H9 (cell line): ENCODE data around the gene ADAMTS2. TPM values are rescaled to one million over a fixed set of nuclear protein-coding genes. Genes with fewer than 3 reads are reported as not detected.

Source experiments
- DNase-seq: peaks from one replicate; pipeline ENCODE4 v3.0.0-alpha.2; 2017
- H2AFZ ChIP-seq: one replicate; pipeline ENCODE4 v1.6.1; 2013; ENCODE audit warnings: mild to moderate bottlenecking, low read length, control low read depth, moderate library complexity
- H2AK5ac ChIP-seq: 2 replicates; pipeline ENCODE4 v1.6.1; 2013; ENCODE audit warnings: low read length, control low read depth, mixed read lengths; ENCODE audit not compliant: insufficient read length
- H2BK120ac ChIP-seq: one replicate; pipeline ENCODE4 v1.6.1; 2013; ENCODE audit warnings: low read depth, mild to moderate bottlenecking, low read length, control low read depth, inconsistent platforms; ENCODE audit not compliant: poor library complexity, severe bottlenecking
- H2BK12ac ChIP-seq: 2 replicates; pipeline ENCODE4 v1.6.1; 2013; ENCODE audit warnings: low read length, control low read depth, mixed read lengths, low read depth; ENCODE audit not compliant: insufficient read length
- H2BK15ac ChIP-seq: 2 replicates; pipeline ENCODE4 v1.6.1; 2013; ENCODE audit warnings: low read depth, low read length, control low read depth
- H2BK20ac ChIP-seq: one replicate; pipeline ENCODE4 v1.6.1; 2013; ENCODE audit warnings: low read depth, mild to moderate bottlenecking, low read length, control low read depth, inconsistent platforms; ENCODE audit not compliant: poor library complexity, severe bottlenecking
- H2BK5ac ChIP-seq: 2 replicates; pipeline ENCODE4 v1.6.1; 2013; ENCODE audit warnings: low read length, control low read depth, mixed read lengths; ENCODE audit not compliant: insufficient read length
- H3K14ac ChIP-seq: 2 replicates; pipeline ENCODE4 v1.6.1; 2013; ENCODE audit warnings: low read length, control low read depth; ENCODE audit not compliant: insufficient read depth
- H3K18ac ChIP-seq: 2 replicates; pipeline ENCODE4 v1.6.1; 2013; ENCODE audit warnings: low read depth, mild to moderate bottlenecking, mixed read lengths, low read length, control low read depth; ENCODE audit not compliant: insufficient read length
- H3K23ac ChIP-seq: 2 replicates; pipeline ENCODE4 v1.6.1; 2013; ENCODE audit warnings: low read length, control low read depth, mixed read lengths, low read depth; ENCODE audit not compliant: insufficient read length
- H3K23me2 ChIP-seq: 2 replicates; pipeline ENCODE4 v1.6.1; 2013; ENCODE audit warnings: low read depth, mild to moderate bottlenecking, mixed read lengths, low read length, control low read depth; ENCODE audit not compliant: insufficient read length, poor library complexity, severe bottlenecking
- H3K27ac ChIP-seq: 2 replicates; pipeline ENCODE4 v1.5.1; 2013; ENCODE audit warnings: low read length, control low read depth, mixed read lengths, low read depth; ENCODE audit not compliant: insufficient read length
- H3K27me3 ChIP-seq: 2 replicates; pipeline ENCODE4 v1.6.1; 2013; ENCODE audit warnings: low read length, control low read depth, inconsistent platforms; ENCODE audit not compliant: insufficient read depth
- H3K4ac ChIP-seq: 2 replicates; pipeline ENCODE4 v1.6.1; 2013; ENCODE audit warnings: low read depth, mild to moderate bottlenecking, control low read depth, inconsistent platforms, low read length, moderate library complexity
- H3K4me1 ChIP-seq: 2 replicates; pipeline ENCODE4 v1.6.1; 2013; ENCODE audit warnings: low read length, control low read depth, inconsistent platforms; ENCODE audit not compliant: insufficient read depth
- H3K4me2 ChIP-seq: 2 replicates; pipeline ENCODE4 v1.6.1; 2013; ENCODE audit warnings: low read length, control low read depth, mixed read lengths; ENCODE audit not compliant: insufficient read length, insufficient read depth
- H3K56ac ChIP-seq: 2 replicates; pipeline ENCODE4 v1.6.1; 2013; ENCODE audit warnings: low read depth, mild to moderate bottlenecking, mixed read lengths, low read length, control low read depth; ENCODE audit not compliant: insufficient read length
- H3K79me1 ChIP-seq: 2 replicates; pipeline ENCODE4 v1.6.1; 2013; ENCODE audit warnings: low read depth, mild to moderate bottlenecking, moderate library complexity, low read length, control low read depth, inconsistent platforms; ENCODE audit not compliant: insufficient read depth, poor library complexity, severe bottlenecking
- H3K79me2 ChIP-seq: 2 replicates; pipeline ENCODE4 v1.6.1; 2013; ENCODE audit warnings: low read length, control low read depth, inconsistent platforms; ENCODE audit not compliant: insufficient read depth
- H3K9ac ChIP-seq: 2 replicates; pipeline ENCODE4 v1.6.1; 2013; ENCODE audit warnings: low read length, control low read depth, mixed read lengths; ENCODE audit not compliant: insufficient read length; ENCODE audit errors: extremely low read depth
- H3K9me3 ChIP-seq: one replicate; pipeline ENCODE4 v1.6.1; 2013; ENCODE audit warnings: low read depth, low read length, inconsistent platforms; ENCODE audit not compliant: control insufficient read depth
- H3T11ph ChIP-seq: one replicate; pipeline ENCODE4 v1.6.1; 2013; ENCODE audit warnings: mild to moderate bottlenecking, low read length, control low read depth, inconsistent platforms
- H4K20me1 ChIP-seq: one replicate; pipeline ENCODE4 v1.6.1; 2013; ENCODE audit not compliant: control insufficient read depth, insufficient read length, insufficient read depth
- H4K5ac ChIP-seq: 2 replicates; pipeline ENCODE4 v1.6.1; 2013; ENCODE audit warnings: low read depth, mild to moderate bottlenecking, mixed read lengths, low read length, control low read depth; ENCODE audit not compliant: insufficient read length
- H4K8ac ChIP-seq: replicated peaks from 2 replicates; pipeline ENCODE4 v1.6.1; 2013; ENCODE audit warnings: low read length, control low read depth, mixed read lengths, low read depth; ENCODE audit not compliant: insufficient read length
- H4K91ac ChIP-seq: 2 replicates; pipeline ENCODE4 v1.6.1; 2013; ENCODE audit warnings: low read depth, mild to moderate bottlenecking, moderate library complexity, mixed read lengths, low read length, control low read depth; ENCODE audit not compliant: insufficient read length
- H3K27ac Mint-ChIP-seq, 3 experiments: 2 replicates in 2 of 3; 3 replicates in 1 of 3; pipeline ENCODE4 v1.8.0; 2020 to 2021; ENCODE audit warnings: mixed read lengths in 3 of 3, mild to moderate bottlenecking in 1 of 3, moderate library complexity in 1 of 3
- H3K27me3 Mint-ChIP-seq: 2 replicates; pipeline ENCODE4 v1.8.0; 2021; ENCODE audit warnings: low read depth, mild to moderate bottlenecking, moderate library complexity, mixed read lengths
- H3K36me3 Mint-ChIP-seq, 3 experiments: 2 replicates in 2 of 3; 3 replicates in 1 of 3; pipeline ENCODE4 v1.8.0; 2020 to 2021; ENCODE audit warnings: low read depth in 3 of 3, mixed read lengths in 3 of 3; ENCODE audit not compliant: insufficient read depth in 1 of 3
- H3K4me1 Mint-ChIP-seq, 2 experiments: 2 replicates each; pipeline ENCODE4 v1.8.0; 2020; ENCODE audit warnings: mixed read lengths in 2 of 2
- H3K4me3 Mint-ChIP-seq, 2 experiments: 2 replicates in 1 of 2; 3 replicates in 1 of 2; pipeline ENCODE4 v1.8.0; 2020 to 2021; ENCODE audit warnings: mild to moderate bottlenecking in 2 of 2, mixed read lengths in 2 of 2, moderate library complexity in 1 of 2
- H3K9me3 Mint-ChIP-seq, 2 experiments: 2 replicates in 1 of 2; 3 replicates in 1 of 2; pipeline ENCODE4 v1.8.0; 2020; ENCODE audit warnings: mild to moderate bottlenecking in 2 of 2, mixed read lengths in 2 of 2, moderate library complexity in 1 of 2
- CTCF ChIP-seq: fragments of 200-600 bp; sonication (generic); conservative IDR thresholded peaks from 3 replicates; pipeline ENCODE4 v1.8.0; 2021; ENCODE audit warnings: antibody characterized with exemption, mild to moderate bottlenecking
- WGBS: extraction: QIAGEN DNeasy Blood & Tissue Kit; methylation state at CpG from one replicate; pipeline ENCODE4 v1.1.7; 2013; ENCODE audit warnings: missing lambda C conversion rate, low lambda C conversion rate, mixed read lengths; ENCODE audit not compliant: insufficient read length; ENCODE audit errors: extremely low coverage; 5-methylcytosine and 5-hydroxymethylcytosine counted together
- total RNA-seq: library from RNA; stranded (reverse); gene quantifications from 2 replicates; pipeline ENCODE4 v1.2.1, GENCODE V29; 2021

Gene ADAMTS2
- total RNA-seq, 1 experiment from 2014 or later = 5.4 TPM

- Histone ChIP-seq H2BK5ac (no peak overlapping the region), H3T11ph (no peak overlapping the region), H3K23ac (no peak overlapping the region), H3K79me2 (no peaks in the 10 kb centered on the region), H2BK120ac (no peak overlapping the region), H3K56ac (no peak overlapping the region), H4K20me1 (no peaks in the 10 kb centered on the region), H3K4ac (no peak overlapping the region), H3K14ac (no peak overlapping the region), H2BK20ac (no peak overlapping the region), H2BK15ac (no peak overlapping the region), H3K27me3 (no peaks in the 10 kb centered on the region), H2AFZ (no peak overlapping the region), H4K8ac (no peak overlapping the region), H3K4me1 (no peaks in the 10 kb centered on the region), H3K79me1 (no peaks in the 10 kb centered on the region), H3K4me2 (no peak overlapping the region), H4K5ac (no peak overlapping the region), H3K18ac (no peak overlapping the region), H2AK5ac (no peak overlapping the region), H3K27ac (no peak overlapping the region), H3K9ac (no peak overlapping the region), H4K91ac (no peak overlapping the region), H3K9me3 (no peaks in the 10 kb centered on the region), H2BK12ac (no peak overlapping the region), H3K23me2 (no peaks in the 10 kb centered on the region)
- TF ChIP-seq CTCF = no peak
- Mint-ChIP-seq H3K9me3 (peaks cover 13 to 66% of the 10 kb centered on the region in 2 experiments), H3K4me3 (no peak overlapping the region), H3K27me3 (no peaks in the 10 kb centered on the region), H3K27ac (no peak overlapping the region), H3K36me3 (peaks cover 2 to 24% (median 4%) of the 10 kb centered on the region in 3 experiments; a peak in 6 of 7 replicates), H3K4me1 (no peaks in the 10 kb centered on the region)
- no CpG with 5 or more reads among the region's 14 CpGs for WGBS
- DNase-seq = no peak
Observed at GRCh38 chr5:179128976-179129375, 216.3 kb downstream of the ADAMTS2 start.
